Neural cell (in vitro differentiated cells): Measurements from ENCODE around the gene FAM20C.

Source experiments
- CTCF ChIP-seq: fragments of 450-650 bp; IDR thresholded peaks from 2 replicates; pipeline ENCODE4 v1.5.1; 2014; ENCODE audit warnings: antibody characterized with exemption, mild to moderate bottlenecking, moderate library complexity; ENCODE audit not compliant: poor library complexity, severe bottlenecking
- EP300 ChIP-seq: fragments of 450-650 bp; conservative IDR thresholded peaks from 2 replicates; pipeline ENCODE4 v1.6.1; 2014; ENCODE audit warnings: antibody characterized with exemption, mild to moderate bottlenecking, moderate library complexity; ENCODE audit not compliant: poor library complexity, severe bottlenecking
- EZH2 ChIP-seq: fragments of 200-600, 300-800 bp; shearing (Covaris generic), sonication (generic); IDR thresholded peaks from 2 replicates; pipeline ENCODE4 v1.6.1; 2014; ENCODE audit warnings: antibody characterized with exemption, low read length, borderline replicate concordance, mild to moderate bottlenecking; ENCODE audit not compliant: insufficient read depth, poor library complexity, severe bottlenecking
- POLR2AphosphoS5 ChIP-seq: IDR thresholded peaks from 2 replicates; pipeline ENCODE4 v1.6.1; 2012
- RAD21 ChIP-seq: fragments of 450-650 bp; conservative IDR thresholded peaks from 2 replicates; pipeline ENCODE4 v1.6.1; 2014; ENCODE audit warnings: antibody characterized with exemption, mild to moderate bottlenecking, moderate library complexity
- SMC3 ChIP-seq: fragments of 450-650 bp; conservative IDR thresholded peaks from 2 replicates; pipeline ENCODE4 v1.6.1; 2014; ENCODE audit warnings: antibody characterized with exemption, mild to moderate bottlenecking, moderate library complexity; ENCODE audit not compliant: poor library complexity
- TAF1 ChIP-seq: IDR thresholded peaks from 2 replicates; pipeline ENCODE4 v1.6.1; 2012; ENCODE audit warnings: low read depth
- TF ChIP-seq, protein P1 (sequence below): IDR thresholded peaks from 2 replicates; pipeline ENCODE4 v1.6.1; 2012; ENCODE audit warnings: borderline replicate concordance

- no peak for TF ChIP-seq EZH2
- no peak for TF ChIP-seq CTCF
- no peak for TF ChIP-seq EP300
- no peak for TF ChIP-seq SMC3
- TF ChIP-seq POLR2AphosphoS5: no peak
- no peak for TF ChIP-seq RAD21
- no peak for TF ChIP-seq TAF1
- TF ChIP-seq, protein P1, sequence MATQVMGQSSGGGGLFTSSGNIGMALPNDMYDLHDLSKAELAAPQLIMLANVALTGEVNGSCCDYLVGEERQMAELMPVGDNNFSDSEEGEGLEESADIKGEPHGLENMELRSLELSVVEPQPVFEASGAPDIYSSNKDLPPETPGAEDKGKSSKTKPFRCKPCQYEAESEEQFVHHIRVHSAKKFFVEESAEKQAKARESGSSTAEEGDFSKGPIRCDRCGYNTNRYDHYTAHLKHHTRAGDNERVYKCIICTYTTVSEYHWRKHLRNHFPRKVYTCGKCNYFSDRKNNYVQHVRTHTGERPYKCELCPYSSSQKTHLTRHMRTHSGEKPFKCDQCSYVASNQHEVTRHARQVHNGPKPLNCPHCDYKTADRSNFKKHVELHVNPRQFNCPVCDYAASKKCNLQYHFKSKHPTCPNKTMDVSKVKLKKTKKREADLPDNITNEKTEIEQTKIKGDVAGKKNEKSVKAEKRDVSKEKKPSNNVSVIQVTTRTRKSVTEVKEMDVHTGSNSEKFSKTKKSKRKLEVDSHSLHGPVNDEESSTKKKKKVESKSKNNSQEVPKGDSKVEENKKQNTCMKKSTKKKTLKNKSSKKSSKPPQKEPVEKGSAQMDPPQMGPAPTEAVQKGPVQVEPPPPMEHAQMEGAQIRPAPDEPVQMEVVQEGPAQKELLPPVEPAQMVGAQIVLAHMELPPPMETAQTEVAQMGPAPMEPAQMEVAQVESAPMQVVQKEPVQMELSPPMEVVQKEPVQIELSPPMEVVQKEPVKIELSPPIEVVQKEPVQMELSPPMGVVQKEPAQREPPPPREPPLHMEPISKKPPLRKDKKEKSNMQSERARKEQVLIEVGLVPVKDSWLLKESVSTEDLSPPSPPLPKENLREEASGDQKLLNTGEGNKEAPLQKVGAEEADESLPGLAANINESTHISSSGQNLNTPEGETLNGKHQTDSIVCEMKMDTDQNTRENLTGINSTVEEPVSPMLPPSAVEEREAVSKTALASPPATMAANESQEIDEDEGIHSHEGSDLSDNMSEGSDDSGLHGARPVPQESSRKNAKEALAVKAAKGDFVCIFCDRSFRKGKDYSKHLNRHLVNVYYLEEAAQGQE: no peak
These were observed 17.0 kb downstream of the FAM20C start for GRCh38 chr7:209416-209815.
